ENCODE results near the gene FBL. TPM values are rescaled to one million over a fixed set of nuclear protein-coding genes. Genes with fewer than 3 reads are reported as not detected.

Gene FBL
- total RNA-seq, 1 donor from 2014 or later = 135 TPM

GRCh38 chr19:39830847-39831246 is 15.3 kb downstream of the FBL start:
- H3K9me3 ChIP-seq (ENCODE audit: insufficient read depth, low read depth, low read length) = no peaks in the 10 kb centered on the region

GRCh38 chr19:39830406-39830805 is 15.8 kb downstream of the FBL start:
- Histone ChIP-seq H3K4me1 (ENCODE audit: insufficient read depth, low read length) (peaks cover 6% of the 10 kb centered on the region), H3K27ac (ENCODE audit: low read depth, low read length) (no peak overlapping the region), H3K9ac (ENCODE audit: low read length) (no peak overlapping the region), H3K36me3 (ENCODE audit: insufficient read depth, low read length) (peaks cover 22% of the 10 kb centered on the region), H4K20me1 (ENCODE audit: insufficient read depth, low read length) (peaks cover 12% of the 10 kb centered on the region), H3K9me3 (ENCODE audit: insufficient read depth, low read depth, low read length) (no peaks in the 10 kb centered on the region), H2AFZ (ENCODE audit: low read depth, low read length) (no peak overlapping the region), H3K79me2 (ENCODE audit: insufficient read depth, low read length) (peaks cover 26% of the 10 kb centered on the region), H3K4me2 (ENCODE audit: low read length) (no peak overlapping the region), H3K27me3 (ENCODE audit: insufficient read depth, low read length) (no peaks in the 10 kb centered on the region), H3K4me3 (ENCODE audit: insufficient read depth, low read depth, low read length) (no peak overlapping the region)
- TF ChIP-seq CTCF (IDR thresholded peaks at IDR 0.05; ENCODE audit: insufficient read depth, low read depth, low read length) (no peak), EZH2 (IDR thresholded peaks at IDR 0.05; ENCODE audit: insufficient read depth, low read length) (no peak)
- DNase-seq (ENCODE audit: low read depth) (no peak), FAIRE-seq (no peak)
- Mint-ChIP-seq H3K9me3 (ENCODE audit: unreplicated experiment) (peaks cover 2% of the 10 kb centered on the region), H3K36me3 (ENCODE audit: low read depth, unreplicated experiment) (peaks cover 28% of the 10 kb centered on the region), H3K27me3 (ENCODE audit: low read depth, unreplicated experiment) (no peaks in the 10 kb centered on the region), H3K4me3 (ENCODE audit: unreplicated experiment) (no peak overlapping the region), H3K4me1 (ENCODE audit: low read depth, unreplicated experiment) (peaks cover 17% of the 10 kb centered on the region), H3K27ac (ENCODE audit: unreplicated experiment) (no peak overlapping the region)

More at GRCh38 chr19:39830847-39831246, 15.3 kb downstream of the FBL start:
- Histone ChIP-seq H3K79me2 (ENCODE audit: insufficient read depth, low read length) (peaks cover 26% of the 10 kb centered on the region), H3K27me3 (ENCODE audit: insufficient read depth, low read length) (no peaks in the 10 kb centered on the region), H3K4me1 (ENCODE audit: insufficient read depth, low read length) (peaks cover 6% of the 10 kb centered on the region), H4K20me1 (ENCODE audit: insufficient read depth, low read length) (peaks cover 12% of the 10 kb centered on the region), H3K9ac (ENCODE audit: low read length) (no peak overlapping the region), H3K4me2 (ENCODE audit: low read length) (no peak overlapping the region), H3K36me3 (ENCODE audit: insufficient read depth, low read length) (peaks cover 26% of the 10 kb centered on the region), H3K27ac (ENCODE audit: low read depth, low read length) (no peak overlapping the region), H3K4me3 (ENCODE audit: insufficient read depth, low read depth, low read length) (no peak overlapping the region), H2AFZ (ENCODE audit: low read depth, low read length) (no peak overlapping the region)
- FAIRE-seq (no peak), DNase-seq (ENCODE audit: low read depth) (no peak)
- Mint-ChIP-seq H3K27me3 (ENCODE audit: low read depth, unreplicated experiment) (no peaks in the 10 kb centered on the region), H3K9me3 (ENCODE audit: unreplicated experiment) (peaks cover 2% of the 10 kb centered on the region), H3K4me3 (ENCODE audit: unreplicated experiment) (peak overlapping the region; percentile 62), H3K36me3 (ENCODE audit: low read depth, unreplicated experiment) (peaks cover 28% of the 10 kb centered on the region), H3K27ac (ENCODE audit: unreplicated experiment) (no peak overlapping the region), H3K4me1 (ENCODE audit: low read depth, unreplicated experiment) (peaks cover 17% of the 10 kb centered on the region)
- no peak for TF ChIP-seq EZH2 (IDR thresholded peaks at IDR 0.05; ENCODE audit: insufficient read depth, low read length)
- no peak for TF ChIP-seq CTCF (IDR thresholded peaks at IDR 0.05; ENCODE audit: insufficient read depth, low read depth, low read length)

GRCh38 chr19:39829702-39830275 is 16.4 kb downstream of the FBL start:
- DNase-seq (ENCODE audit: low read depth) (no peak), FAIRE-seq (no peak)
- peak overlapping the region; percentile 34 for H3K27ac Mint-ChIP-seq (ENCODE audit: unreplicated experiment)
- Histone ChIP-seq H3K9ac (ENCODE audit: low read length) (no peak overlapping the region), H3K36me3 (ENCODE audit: insufficient read depth, low read length) (peaks cover 19% of the 10 kb centered on the region), H3K9me3 (ENCODE audit: insufficient read depth, low read depth, low read length) (no peaks in the 10 kb centered on the region), H3K79me2 (ENCODE audit: insufficient read depth, low read length) (peaks cover 26% of the 10 kb centered on the region), H3K27ac (ENCODE audit: low read depth, low read length) (no peak overlapping the region), H3K27me3 (ENCODE audit: insufficient read depth, low read length) (no peaks in the 10 kb centered on the region), H2AFZ (ENCODE audit: low read depth, low read length) (no peak overlapping the region), H3K4me3 (ENCODE audit: insufficient read depth, low read depth, low read length) (no peak overlapping the region), H4K20me1 (ENCODE audit: insufficient read depth, low read length) (peaks cover 12% of the 10 kb centered on the region), H3K4me1 (ENCODE audit: insufficient read depth, low read length) (peaks cover 6% of the 10 kb centered on the region), H3K4me2 (ENCODE audit: low read length) (no peak overlapping the region)
- H3K4me3 Mint-ChIP-seq (ENCODE audit: unreplicated experiment) = no peak overlapping the region
- peaks cover 2% of the 10 kb centered on the region for H3K9me3 Mint-ChIP-seq (ENCODE audit: unreplicated experiment)
- TF ChIP-seq CTCF (IDR thresholded peaks at IDR 0.05; ENCODE audit: insufficient read depth, low read depth, low read length) = no peak
- TF ChIP-seq EZH2 (IDR thresholded peaks at IDR 0.05; ENCODE audit: insufficient read depth, low read length) = no peak
- peaks cover 17% of the 10 kb centered on the region for H3K4me1 Mint-ChIP-seq (ENCODE audit: low read depth, unreplicated experiment)
- H3K36me3 Mint-ChIP-seq (ENCODE audit: low read depth, unreplicated experiment) = peaks cover 28% of the 10 kb centered on the region
- H3K27me3 Mint-ChIP-seq (ENCODE audit: low read depth, unreplicated experiment) = no peaks in the 10 kb centered on the region

All from astrocyte (in vitro differentiated cells and primary cell).